Endothelial cell (in vitro differentiated cells): Measurements from ENCODE around the gene NUP214. TPM values are rescaled to one million over a fixed set of nuclear protein-coding genes. Genes with fewer than 3 reads are reported as not detected.
A peak's percentile ranks its signal among the peaks of the same experiment; 100 is the strongest.

Experiments
- DNase-seq: peaks from one replicate; pipeline ENCODE4 v3.0.0; 2021; ENCODE audit warnings: low spot score
- H3K27ac Mint-ChIP-seq: one replicate; pipeline ENCODE4 v1.8.0; 2021; ENCODE audit warnings: mixed read lengths, inconsistent platforms; ENCODE audit not compliant: unreplicated experiment
- H3K27me3 Mint-ChIP-seq: one replicate; pipeline ENCODE4 v1.8.0; 2021; ENCODE audit warnings: mild to moderate bottlenecking, moderate library complexity, mixed read lengths, inconsistent platforms; ENCODE audit not compliant: unreplicated experiment
- H3K36me3 Mint-ChIP-seq: one replicate; pipeline ENCODE4 v1.8.0; 2021; ENCODE audit warnings: mild to moderate bottlenecking, low read depth, mixed read lengths, inconsistent platforms; ENCODE audit not compliant: unreplicated experiment
- H3K4me1 Mint-ChIP-seq: one replicate; pipeline ENCODE4 v1.8.0; 2021; ENCODE audit warnings: mild to moderate bottlenecking, mixed read lengths, inconsistent platforms; ENCODE audit not compliant: unreplicated experiment
- H3K4me3 Mint-ChIP-seq: one replicate; pipeline ENCODE4 v1.8.0; 2021; ENCODE audit warnings: mild to moderate bottlenecking, mixed read lengths, inconsistent platforms; ENCODE audit not compliant: unreplicated experiment
- H3K9me3 Mint-ChIP-seq: one replicate; pipeline ENCODE4 v1.8.0; 2021; ENCODE audit warnings: mixed read lengths, inconsistent platforms; ENCODE audit not compliant: unreplicated experiment
- total RNA-seq: library from RNA; stranded (reverse); fragmentation: NEBNext Ultra II Directional; extraction: Animal tissue kit (Norgen Biotek cat#: 25700); gene quantifications from one replicate; pipeline ENCODE4 v1.2.1, GENCODE V29; 2021; ENCODE audit not compliant: unreplicated experiment
- TF ChIP-seq, protein P1 (sequence below): fragments of 200-600 bp; sonication (generic); IDR thresholded peaks from one replicate; pipeline ENCODE4 v1.5.0; 2021; ENCODE audit warnings: antibody characterized with exemption; ENCODE audit not compliant: unreplicated experiment

Gene NUP214
- total RNA-seq, 1 donor from 2014 or later, result 60.8 TPM

DNA sequence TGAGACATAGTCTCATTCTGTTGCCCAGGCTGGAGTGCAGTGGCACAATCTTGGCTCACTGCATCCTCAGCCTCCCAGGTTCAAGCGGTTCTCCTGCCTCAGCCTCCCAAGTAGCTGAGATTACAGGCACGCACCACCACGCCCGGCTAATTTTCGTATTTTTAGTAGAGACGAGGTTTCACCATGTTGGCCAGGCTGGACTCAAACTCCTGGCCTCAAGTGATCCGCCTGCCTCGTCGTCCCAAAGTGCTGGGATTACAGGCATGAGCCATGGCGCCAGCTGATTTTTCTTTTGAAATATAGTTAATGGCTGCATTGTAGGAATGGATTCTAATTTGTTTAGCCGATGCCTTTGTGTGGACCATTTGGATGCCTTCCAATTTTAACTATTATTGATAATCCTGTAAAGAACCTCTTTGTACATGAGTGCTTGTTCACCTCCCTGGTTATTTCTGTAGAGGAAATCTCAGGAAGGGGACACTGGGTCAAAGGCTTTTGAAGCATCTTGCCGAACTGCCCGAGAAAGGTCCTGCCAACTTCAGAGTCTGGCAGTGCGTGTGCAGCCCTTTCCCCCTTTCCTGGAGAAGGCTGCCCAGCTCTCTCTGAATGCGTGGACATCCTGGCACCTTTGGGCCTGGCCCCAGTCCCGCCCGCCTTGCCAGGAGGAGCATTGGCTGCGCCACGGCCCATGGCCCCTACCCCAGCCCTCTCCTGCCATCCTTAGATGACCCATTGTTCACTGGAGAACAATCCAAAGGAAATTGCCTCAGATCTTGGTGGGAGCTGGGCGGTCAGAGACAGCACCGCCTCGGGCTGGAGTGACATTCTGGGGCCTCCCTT is 8.9 kb upstream of the NUP214 start:
- H3K4me3 Mint-ChIP-seq, result no peak overlapping the region
- H3K36me3 Mint-ChIP-seq, result no peaks in the 10 kb centered on the region
- peak overlapping the region; percentile 97 for H3K27ac Mint-ChIP-seq
- TF ChIP-seq, protein P1, sequence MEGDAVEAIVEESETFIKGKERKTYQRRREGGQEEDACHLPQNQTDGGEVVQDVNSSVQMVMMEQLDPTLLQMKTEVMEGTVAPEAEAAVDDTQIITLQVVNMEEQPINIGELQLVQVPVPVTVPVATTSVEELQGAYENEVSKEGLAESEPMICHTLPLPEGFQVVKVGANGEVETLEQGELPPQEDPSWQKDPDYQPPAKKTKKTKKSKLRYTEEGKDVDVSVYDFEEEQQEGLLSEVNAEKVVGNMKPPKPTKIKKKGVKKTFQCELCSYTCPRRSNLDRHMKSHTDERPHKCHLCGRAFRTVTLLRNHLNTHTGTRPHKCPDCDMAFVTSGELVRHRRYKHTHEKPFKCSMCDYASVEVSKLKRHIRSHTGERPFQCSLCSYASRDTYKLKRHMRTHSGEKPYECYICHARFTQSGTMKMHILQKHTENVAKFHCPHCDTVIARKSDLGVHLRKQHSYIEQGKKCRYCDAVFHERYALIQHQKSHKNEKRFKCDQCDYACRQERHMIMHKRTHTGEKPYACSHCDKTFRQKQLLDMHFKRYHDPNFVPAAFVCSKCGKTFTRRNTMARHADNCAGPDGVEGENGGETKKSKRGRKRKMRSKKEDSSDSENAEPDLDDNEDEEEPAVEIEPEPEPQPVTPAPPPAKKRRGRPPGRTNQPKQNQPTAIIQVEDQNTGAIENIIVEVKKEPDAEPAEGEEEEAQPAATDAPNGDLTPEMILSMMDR, result no peak
- DNase-seq, result peak; percentile 31
- H3K27me3 Mint-ChIP-seq, result peaks cover 2% of the 10 kb centered on the region
- H3K9me3 Mint-ChIP-seq, result no peaks in the 10 kb centered on the region
- peaks cover 11% of the 10 kb centered on the region for H3K4me1 Mint-ChIP-seq

GRCh38 chr9:131117121-131117761 is 8.1 kb upstream of the NUP214 start:
- H3K4me1 Mint-ChIP-seq, result peaks cover 11% of the 10 kb centered on the region
- TF ChIP-seq, protein P1, result no peak
- H3K27me3 Mint-ChIP-seq, result peaks cover 2% of the 10 kb centered on the region
- peak overlapping the region; percentile 97 for H3K27ac Mint-ChIP-seq
- H3K4me3 Mint-ChIP-seq, result no peak overlapping the region
- H3K9me3 Mint-ChIP-seq, result no peaks in the 10 kb centered on the region
- no peak for DNase-seq
- H3K36me3 Mint-ChIP-seq, result no peaks in the 10 kb centered on the region

DNA sequence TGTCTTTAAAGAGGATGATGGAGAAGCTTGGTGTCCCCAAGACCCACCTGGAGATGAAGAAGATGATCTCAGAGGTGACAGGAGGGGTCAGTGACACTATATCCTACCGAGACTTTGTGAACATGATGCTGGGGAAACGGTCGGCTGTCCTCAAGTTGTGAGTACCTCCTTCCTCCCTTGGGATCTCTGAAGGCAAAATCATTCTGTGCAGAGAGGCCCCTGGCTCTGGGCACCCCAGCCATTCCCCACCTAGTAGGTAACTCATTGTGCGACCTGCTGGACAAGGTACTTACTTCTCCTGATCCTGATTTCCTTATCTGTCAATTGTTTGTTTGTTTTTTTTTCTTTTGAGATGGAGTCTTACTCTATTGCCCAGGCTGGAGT is 7.6 kb upstream of the NUP214 start:
- Mint-ChIP-seq H3K27ac (no peak overlapping the region), H3K27me3 (peaks cover 2% of the 10 kb centered on the region), H3K4me1 (peaks cover 11% of the 10 kb centered on the region), H3K9me3 (no peaks in the 10 kb centered on the region), H3K4me3 (no peak overlapping the region), H3K36me3 (no peaks in the 10 kb centered on the region)
- TF ChIP-seq, protein P1, result no peak
- DNase-seq, result no peak

DNA sequence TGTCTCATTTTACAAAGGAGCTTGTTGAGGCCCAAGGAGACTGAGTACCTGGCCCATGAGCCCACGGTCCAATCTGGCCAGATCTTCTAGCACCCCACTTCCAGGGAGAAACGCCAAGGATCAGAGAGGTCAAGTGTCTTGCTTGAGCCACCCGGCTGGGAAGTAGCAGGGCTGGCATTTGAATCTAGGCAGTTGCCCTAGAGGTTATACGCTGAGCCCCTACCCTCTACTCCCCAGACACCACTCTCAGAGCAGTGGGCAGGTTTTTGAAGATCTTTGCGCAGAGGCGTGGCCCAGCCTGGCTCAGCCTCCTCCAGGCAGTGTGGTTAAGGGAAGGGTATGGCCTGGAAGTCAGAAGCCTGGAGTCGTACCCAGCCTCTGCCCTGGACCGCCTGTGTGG is 5.8 kb upstream of the NUP214 start:
- Mint-ChIP-seq H3K36me3 (no peaks in the 10 kb centered on the region), H3K27me3 (peaks cover 2% of the 10 kb centered on the region), H3K4me3 (no peak overlapping the region), H3K27ac (no peak overlapping the region), H3K9me3 (no peaks in the 10 kb centered on the region), H3K4me1 (peaks cover 11% of the 10 kb centered on the region)
- no peak for DNase-seq
- TF ChIP-seq, protein P1, result no peak
